Epithelial cell of proximal tubule (primary cell): ENCODE data around the gene CFAP54. TPM values are rescaled to one million over a fixed set of nuclear protein-coding genes. Genes with fewer than 3 reads are reported as not detected.

ENCODE experiments used
- DNase-seq: peaks from one replicate; pipeline ENCODE4 v3.0.0-alpha.2; 2011; ENCODE audit warnings: low read depth
- H3K4me3 ChIP-seq: 2 replicates; pipeline ENCODE4 v1.5.1; 2011; ENCODE audit warnings: low read depth, mild to moderate bottlenecking, low read length
- CTCF ChIP-seq: conservative IDR thresholded peaks from 2 replicates; pipeline ENCODE4 v1.5.1; 2012; ENCODE audit warnings: low read depth, mild to moderate bottlenecking, low read length
- total RNA-seq: library from RNA; depleted of rRNA; stranded (reverse); fragments of >200 nt; gene quantifications from 2 replicates; pipeline ENCODE4 v1.2.3, GENCODE V29; 2015

The CFAP54 gene
- total RNA-seq, 1 donor from 2014 or later = 0.40 TPM

GRCh38 chr12:96502477-96502876 lies 13.1 kb downstream of the CFAP54 start:
- no peak for TF ChIP-seq CTCF
- DNase-seq = no peak
- H3K4me3 ChIP-seq = no peak overlapping the region

GRCh38 chr12:96502949-96503532 lies 13.7 kb downstream of the CFAP54 start:
- no peak overlapping the region for H3K4me3 ChIP-seq
- TF ChIP-seq CTCF = no peak
- DNase-seq = no peak

- H3K4me3 ChIP-seq = no peak overlapping the region
- TF ChIP-seq CTCF = no peak
- no peak for DNase-seq
These were observed 14.6 kb downstream of the CFAP54 start for GRCh38 chr12:96503976-96504375.

GRCh38 chr12:96506776-96507175 lies 17.4 kb downstream of the CFAP54 start:
- no peak for TF ChIP-seq CTCF
- no peak overlapping the region for H3K4me3 ChIP-seq
- no peak for DNase-seq

- DNase-seq = no peak
- no peak for TF ChIP-seq CTCF
- no peak overlapping the region for H3K4me3 ChIP-seq
These were observed 21.0 kb downstream of the CFAP54 start for GRCh38 chr12:96510306-96510764.

- no peak overlapping the region for H3K4me3 ChIP-seq
- no peak for DNase-seq
- TF ChIP-seq CTCF = no peak
These were observed 23.8 kb downstream of the CFAP54 start for GRCh38 chr12:96513166-96513565.

- DNase-seq = no peak
- no peak for TF ChIP-seq CTCF
- H3K4me3 ChIP-seq = no peak overlapping the region
These were observed 24.3 kb downstream of the CFAP54 start for GRCh38 chr12:96513681-96514080.
